Measurements from ENCODE around the gene CPNE5. TPM values are rescaled to one million over a fixed set of nuclear protein-coding genes. Genes with fewer than 3 reads are reported as not detected.

CPNE5 gene
- total RNA-seq, 2 experiments from 2014 or later, result 0.69 to 1.2 TPM

DNA sequence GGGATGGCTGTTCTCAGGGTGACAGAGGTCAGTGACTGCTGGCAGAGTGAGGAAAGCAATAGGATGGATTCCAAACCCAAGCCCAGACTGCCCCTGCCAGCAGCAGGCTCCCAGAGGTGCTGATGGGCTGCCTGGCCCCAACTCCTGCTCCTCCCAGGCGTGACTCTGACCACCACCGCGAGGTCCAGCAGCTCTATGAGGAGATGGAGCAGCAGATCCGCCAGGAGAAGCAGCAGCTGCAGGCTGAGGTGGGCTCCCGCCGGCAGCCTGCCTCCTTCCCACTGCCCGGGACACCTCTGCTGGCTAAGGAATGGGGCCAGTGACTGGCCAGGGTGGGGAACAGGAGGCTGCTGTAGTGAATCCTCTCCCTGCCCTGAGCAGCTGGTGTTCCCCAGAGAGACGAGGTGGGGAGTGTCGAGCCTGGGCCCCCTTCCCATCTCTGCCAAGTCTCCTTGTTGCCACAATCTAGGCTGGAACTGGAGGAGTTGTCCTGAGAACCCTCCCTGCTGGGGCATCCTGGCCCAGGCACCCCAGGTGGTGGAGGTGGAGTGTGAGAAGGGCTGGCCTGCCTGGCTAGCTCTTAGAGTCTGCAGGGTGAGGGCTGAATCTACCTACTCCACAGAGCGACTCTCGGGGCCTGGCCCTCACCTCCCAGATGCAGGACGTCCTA, 121.2 kb downstream of the CPNE5 start:
- POLR2A ChIA-PET, result no interaction called here
- ATAC-seq, result no peak
- intact Hi-C loops (cut with micrococcal nuclease), result no loop called here
- Mint-ChIP-seq H3K36me3 (ENCODE audit: low read depth) (no peaks in the 10 kb centered on the region), H3K27ac (no peak overlapping the region), H3K4me1 (ENCODE audit: low read depth) (no peaks in the 10 kb centered on the region), H3K9me3 (no peaks in the 10 kb centered on the region), H3K4me3 (no peak overlapping the region), H3K27me3 (no peaks in the 10 kb centered on the region)
- no peak for DNase-seq
- CTCF ChIA-PET, result no interaction called here
- TF ChIP-seq, protein P1, sequence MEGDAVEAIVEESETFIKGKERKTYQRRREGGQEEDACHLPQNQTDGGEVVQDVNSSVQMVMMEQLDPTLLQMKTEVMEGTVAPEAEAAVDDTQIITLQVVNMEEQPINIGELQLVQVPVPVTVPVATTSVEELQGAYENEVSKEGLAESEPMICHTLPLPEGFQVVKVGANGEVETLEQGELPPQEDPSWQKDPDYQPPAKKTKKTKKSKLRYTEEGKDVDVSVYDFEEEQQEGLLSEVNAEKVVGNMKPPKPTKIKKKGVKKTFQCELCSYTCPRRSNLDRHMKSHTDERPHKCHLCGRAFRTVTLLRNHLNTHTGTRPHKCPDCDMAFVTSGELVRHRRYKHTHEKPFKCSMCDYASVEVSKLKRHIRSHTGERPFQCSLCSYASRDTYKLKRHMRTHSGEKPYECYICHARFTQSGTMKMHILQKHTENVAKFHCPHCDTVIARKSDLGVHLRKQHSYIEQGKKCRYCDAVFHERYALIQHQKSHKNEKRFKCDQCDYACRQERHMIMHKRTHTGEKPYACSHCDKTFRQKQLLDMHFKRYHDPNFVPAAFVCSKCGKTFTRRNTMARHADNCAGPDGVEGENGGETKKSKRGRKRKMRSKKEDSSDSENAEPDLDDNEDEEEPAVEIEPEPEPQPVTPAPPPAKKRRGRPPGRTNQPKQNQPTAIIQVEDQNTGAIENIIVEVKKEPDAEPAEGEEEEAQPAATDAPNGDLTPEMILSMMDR (IDR thresholded peaks at IDR 0.05), result no peak

DNA sequence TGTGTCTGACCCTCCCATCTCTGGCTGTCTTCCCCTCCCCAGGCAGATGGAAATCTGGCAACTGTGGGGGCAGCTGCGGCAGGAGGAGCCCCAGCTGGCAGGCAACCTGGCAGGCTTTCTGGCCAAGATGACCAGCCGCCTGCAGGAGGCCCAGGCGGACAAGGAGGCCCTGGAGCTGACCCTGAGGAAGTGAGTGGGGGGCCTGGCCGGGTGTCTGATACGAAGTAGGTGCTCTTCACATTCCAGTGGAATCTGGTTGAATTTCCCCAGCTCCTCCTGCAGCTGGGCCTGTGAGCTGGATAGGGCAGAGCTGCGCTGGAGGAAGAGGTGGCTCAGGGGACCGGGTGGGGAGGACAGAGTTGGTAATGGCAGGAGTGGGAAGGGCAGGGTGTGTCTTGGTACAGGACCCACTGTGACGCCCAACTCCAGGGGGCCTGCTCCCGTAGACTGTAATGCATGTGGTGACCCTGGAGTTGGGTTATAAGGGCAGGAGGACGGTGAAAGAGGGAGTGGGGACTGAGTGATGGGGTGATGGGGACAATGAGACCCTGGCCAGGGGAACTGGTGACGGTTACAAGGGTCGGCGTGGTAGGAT, 121.9 kb downstream of the CPNE5 start:
- ChIA-PET CTCF (no interaction called here), POLR2A (no interaction called here)
- intact Hi-C loops (cut with micrococcal nuclease), result no loop called here
- Mint-ChIP-seq H3K4me1 (ENCODE audit: low read depth) (no peaks in the 10 kb centered on the region), H3K4me3 (no peak overlapping the region), H3K36me3 (ENCODE audit: low read depth) (no peaks in the 10 kb centered on the region), H3K27me3 (no peaks in the 10 kb centered on the region), H3K9me3 (no peaks in the 10 kb centered on the region), H3K27ac (no peak overlapping the region)
- ATAC-seq, result no peak
- no peak for DNase-seq
- TF ChIP-seq, protein P1 (IDR thresholded peaks at IDR 0.05), result no peak

DNA sequence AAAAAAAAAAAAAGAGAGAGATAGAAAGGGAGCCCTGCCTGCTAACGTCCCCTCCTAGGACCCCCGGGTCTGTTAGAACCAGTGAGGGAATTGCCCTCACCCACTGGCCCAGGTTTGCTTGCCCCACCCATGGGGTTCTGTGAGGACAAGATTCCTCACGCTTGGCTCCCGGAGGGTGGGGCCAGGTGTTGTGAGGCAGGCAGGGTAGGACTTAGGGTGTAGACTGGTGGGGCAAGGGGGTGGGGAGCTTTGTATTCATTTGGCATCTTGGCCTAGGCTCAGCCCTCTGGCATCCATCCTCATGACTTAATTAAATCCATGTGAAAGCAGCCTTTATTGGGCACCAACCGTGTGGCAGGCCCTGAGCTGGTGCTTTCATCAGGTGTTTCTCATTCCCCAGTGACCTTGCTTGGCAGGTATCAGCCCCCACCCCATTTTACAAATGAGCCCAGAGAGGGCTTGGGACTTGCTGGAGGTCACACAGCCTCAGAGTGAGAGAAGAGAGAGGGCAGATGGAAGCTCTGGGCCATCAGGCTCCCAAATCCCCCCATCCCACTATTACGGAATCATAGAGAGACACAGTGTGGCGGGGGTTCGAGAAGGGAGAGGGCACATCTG, 122.7 kb downstream of the CPNE5 start:
- intact Hi-C loops (cut with micrococcal nuclease), result no loop called here
- Mint-ChIP-seq H3K4me3 (no peak overlapping the region), H3K27ac (no peak overlapping the region), H3K4me1 (ENCODE audit: low read depth) (no peaks in the 10 kb centered on the region), H3K27me3 (no peaks in the 10 kb centered on the region), H3K9me3 (no peaks in the 10 kb centered on the region), H3K36me3 (ENCODE audit: low read depth) (no peaks in the 10 kb centered on the region)
- TF ChIP-seq, protein P1 (IDR thresholded peaks at IDR 0.05), result no peak
- DNase-seq (no peak), ATAC-seq (no peak)
- ChIA-PET POLR2A (no interaction called here), CTCF (no interaction called here)

DNA sequence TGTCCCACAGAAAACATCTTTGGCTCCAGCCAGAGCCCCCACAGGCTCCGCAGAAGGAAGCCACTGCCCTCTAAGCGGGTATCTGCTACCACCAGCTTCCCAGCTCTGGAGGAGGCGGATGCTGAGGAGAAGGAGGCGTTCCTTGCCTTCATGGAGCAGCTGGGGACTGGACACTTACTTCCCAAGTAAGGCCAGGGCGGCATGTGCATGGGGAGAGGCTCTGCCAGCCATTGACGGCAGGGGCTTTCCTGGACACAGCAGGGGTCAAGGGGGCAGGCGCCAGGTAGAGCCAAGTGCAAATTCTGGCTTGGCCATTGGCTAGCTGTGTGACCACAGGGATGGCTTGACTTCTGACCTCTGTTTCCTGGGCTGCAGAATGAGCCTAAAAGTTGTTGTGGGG, 123.8 kb downstream of the CPNE5 start:
- TF ChIP-seq, protein P1 (IDR thresholded peaks at IDR 0.05), result no peak
- H3K4me1 Mint-ChIP-seq (ENCODE audit: low read depth), result no peaks in the 10 kb centered on the region
- H3K4me3 Mint-ChIP-seq, result no peak overlapping the region
- ATAC-seq (no peak), DNase-seq (no peak)
- POLR2A ChIA-PET, result no interaction called here
- H3K27ac Mint-ChIP-seq, result no peak overlapping the region
- CTCF ChIA-PET, result interaction anchor here (1.1 to 1.5 kb wide), 2 partner anchors 10 to 51 kb away, joined by 3 to 5 read pairs; no protein-coding TSS in a partner anchor
- intact Hi-C loops (cut with micrococcal nuclease), result no loop called here
- H3K36me3 Mint-ChIP-seq (ENCODE audit: low read depth), result no peaks in the 10 kb centered on the region
- no peaks in the 10 kb centered on the region for H3K27me3 Mint-ChIP-seq
- no peaks in the 10 kb centered on the region for H3K9me3 Mint-ChIP-seq

DNA sequence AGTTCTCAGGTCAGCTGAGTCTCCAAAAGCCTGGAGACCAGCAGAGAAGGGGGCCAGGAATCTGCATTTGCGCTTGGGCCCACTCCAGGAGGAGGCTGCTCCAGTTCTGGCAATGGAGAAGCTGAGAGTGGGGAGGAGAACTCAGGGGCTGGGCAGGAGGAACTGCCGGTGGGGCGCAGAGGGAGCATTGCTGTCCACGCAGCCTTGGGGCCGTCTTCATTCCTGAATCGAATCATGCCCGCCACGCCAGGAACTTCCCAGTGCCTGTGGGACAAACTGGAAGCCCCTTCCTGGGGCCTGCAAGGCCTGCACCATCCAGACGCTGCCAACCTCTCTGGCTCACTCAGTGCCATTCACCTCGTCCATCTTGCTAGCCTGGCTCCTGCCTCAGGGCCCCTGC, 124.7 kb downstream of the CPNE5 start:
- H3K27me3 Mint-ChIP-seq, result no peaks in the 10 kb centered on the region

More for the DNA sequence above, 124.7 kb downstream of the CPNE5 start:
- Mint-ChIP-seq H3K9me3 (no peaks in the 10 kb centered on the region), H3K36me3 (ENCODE audit: low read depth) (no peaks in the 10 kb centered on the region), H3K4me1 (ENCODE audit: low read depth) (no peaks in the 10 kb centered on the region), H3K27ac (no peak overlapping the region), H3K4me3 (no peak overlapping the region)
- POLR2A ChIA-PET, result no interaction called here
- TF ChIP-seq, protein P1 (IDR thresholded peaks at IDR 0.05), result no peak
- no peak for DNase-seq
- CTCF ChIA-PET, result interaction anchor here (1.4 to 1.5 kb wide), 2 partner anchors 9 to 100 kb away, joined by 3 to 4 read pairs; no protein-coding TSS in a partner anchor
- intact Hi-C loops (cut with micrococcal nuclease), result no loop called here
- ATAC-seq, result no peak
